Thyroid gland (tissue), 4 donors: ENCODE results near the gene SCYGR2.

Experiments used
- CTCF ChIP-seq, 6 experiments: fragments of 200-600 bp in 3 of 6; fragments of 450-650 bp in 3 of 6; sonication (generic) in 3 of 6; IDR thresholded peaks; one replicate each; pipeline ENCODE4 v1.5.1; 2016 to 2019; ENCODE audit warnings: antibody characterized with exemption in 6 of 6, mild to moderate bottlenecking in 2 of 6, inconsistent platforms in 1 of 6, moderate library complexity in 1 of 6
- POLR2A ChIP-seq, 2 donors: fragments of 450-650 bp; IDR thresholded peaks; one replicate each; pipeline ENCODE4 v1.6.1; 2017; ENCODE audit warnings: antibody characterized with exemption in 2 of 2, mild to moderate bottlenecking in 2 of 2, moderate library complexity in 1 of 2

GRCh38 chr2:227642656-227643055 lies 44.0 kb downstream of the SCYGR2 start:
- no peak for TF ChIP-seq CTCF (IDR thresholded peaks at IDR 0.05)
- no peak for TF ChIP-seq POLR2A (IDR thresholded peaks at IDR 0.05)
